Loucy (cell line): ENCODE data around the gene TBX1.

ENCODE experiments used
- H2AFZ ChIP-seq: fragments of 200-600 bp; sonication (generic); 2 replicates; pipeline ENCODE4 v1.6.0; 2016; ENCODE audit warnings: antibody characterized with exemption, mild to moderate bottlenecking, low read length, moderate library complexity
- H3F3A ChIP-seq: fragments of 200-600 bp; 2 replicates; pipeline ENCODE4 v1.6.0; 2016; ENCODE audit warnings: antibody characterized with exemption, low read depth, mild to moderate bottlenecking
- H3K27me3 ChIP-seq: fragments of 200-600 bp; sonication (generic); 2 replicates; pipeline ENCODE4 v1.6.1; 2014; ENCODE audit warnings: low read length, mild to moderate bottlenecking; ENCODE audit not compliant: insufficient read depth, poor library complexity, severe bottlenecking
- H3K36me3 ChIP-seq: fragments of 200-600 bp; sonication (generic); 2 replicates; pipeline ENCODE4 v1.6.1; 2016; ENCODE audit warnings: low read length; ENCODE audit not compliant: insufficient read depth
- H3K4me1 ChIP-seq: fragments of 200-600 bp; sonication (generic); 2 replicates; pipeline ENCODE4 v1.5.1; 2014; ENCODE audit warnings: low read length, mild to moderate bottlenecking; ENCODE audit not compliant: insufficient read depth, poor library complexity, severe bottlenecking
- H3K4me2 ChIP-seq: fragments of 200-600 bp; sonication (generic); 2 replicates; pipeline ENCODE4 v1.6.0; 2014; ENCODE audit warnings: antibody characterized with exemption, low read length, low read depth, mild to moderate bottlenecking; ENCODE audit not compliant: poor library complexity, severe bottlenecking
- H3K4me3 ChIP-seq: fragments of 200-600 bp; sonication (generic); 2 replicates; pipeline ENCODE4 v1.5.1; 2014; ENCODE audit warnings: low read length, mild to moderate bottlenecking, mixed read lengths; ENCODE audit not compliant: poor library complexity, severe bottlenecking
- H3K79me2 ChIP-seq: fragments of 200-600 bp; sonication (generic); 2 replicates; pipeline ENCODE4 v1.6.1; 2014; ENCODE audit warnings: low read length; ENCODE audit not compliant: insufficient read depth
- H3K9ac ChIP-seq: fragments of 200-600 bp; sonication (generic); 2 replicates; pipeline ENCODE4 v1.6.0; 2014; ENCODE audit warnings: mild to moderate bottlenecking, low read depth, low read length, moderate library complexity; ENCODE audit not compliant: poor library complexity, severe bottlenecking
- H3K9me2 ChIP-seq: fragments of 200-600 bp; sonication (generic); replicated peaks from 2 replicates; pipeline ENCODE4 v1.6.1; 2016; ENCODE audit warnings: low read depth, low read length, mixed read lengths
- H3K9me3 ChIP-seq: fragments of 200-600 bp; sonication (generic); 2 replicates; pipeline ENCODE4 v1.6.1; 2014; ENCODE audit warnings: mild to moderate bottlenecking, antibody characterized with exemption, low read length, low read depth; ENCODE audit not compliant: insufficient read depth
- H4K20me1 ChIP-seq: fragments of 200-600 bp; sonication (generic); 2 replicates; pipeline ENCODE4 v1.6.0; 2014; ENCODE audit warnings: antibody characterized with exemption, low read length, mild to moderate bottlenecking; ENCODE audit not compliant: insufficient read depth, poor library complexity, severe bottlenecking
- CTCF ChIP-seq: fragments of 200-600 bp; sonication (generic); conservative IDR thresholded peaks from 2 replicates; pipeline ENCODE4 v1.5.1; 2014; ENCODE audit warnings: mild to moderate bottlenecking, antibody characterized with exemption, low read length
- EZH2phosphoT487 ChIP-seq: fragments of 200-600 bp; IDR thresholded peaks from 2 replicates; pipeline ENCODE4 v1.6.1; 2018; ENCODE audit warnings: antibody characterized with exemption, mild to moderate bottlenecking, moderate library complexity, borderline replicate concordance

TBX1 gene

GRCh38 chr22:19760058-19760950 lies at the start of gene TBX1:
Gene TBX1 (plus strand): TSS chr22:19760778. CDS start chr22:19760844, 66 bp downstream.
- Histone ChIP-seq H3K4me2 (no peak within 1 kb of the TSS), H3K9ac (no peak within 1 kb of the TSS), H3K9me2 (no peaks in the 10 kb centered on the region), H3K79me2 (no peaks in the 10 kb centered on the region), H3K9me3 (no peaks in the 10 kb centered on the region), H3K36me3 (no peaks in the 10 kb centered on the region), H4K20me1 (no peaks in the 10 kb centered on the region), H3K4me1 (no peaks in the 10 kb centered on the region), H3K27me3 (no peaks in the 10 kb centered on the region), H3K4me3 (no peak within 1 kb of the TSS), H2AFZ (no peak within 1 kb of the TSS), H3F3A (no peaks in the 10 kb centered on the region)
- TF ChIP-seq EZH2phosphoT487 (no peak), CTCF (no peak)

- no peaks in the 10 kb centered on the region for H3F3A ChIP-seq
- no peaks in the 10 kb centered on the region for H3K9me2 ChIP-seq
- no peak for TF ChIP-seq EZH2phosphoT487
- no peak for TF ChIP-seq CTCF
- no peaks in the 10 kb centered on the region for H3K36me3 ChIP-seq
- no peak overlapping the region for H2AFZ ChIP-seq
- no peak overlapping the region for H3K9ac ChIP-seq
- peaks cover 5% of the 10 kb centered on the region for H3K4me1 ChIP-seq
- no peaks in the 10 kb centered on the region for H3K27me3 ChIP-seq
- no peak overlapping the region for H3K4me3 ChIP-seq
- no peaks in the 10 kb centered on the region for H3K9me3 ChIP-seq
- H3K4me2 ChIP-seq: no peak overlapping the region
- no peaks in the 10 kb centered on the region for H4K20me1 ChIP-seq
- H3K79me2 ChIP-seq: no peaks in the 10 kb centered on the region
These were observed 47.3 kb upstream of the TBX1 start for GRCh38 chr22:19713245-19713644.

- no peak overlapping the region for H3K4me2 ChIP-seq
- H3K9ac ChIP-seq: no peak overlapping the region
- H3K4me1 ChIP-seq: peaks cover 10% of the 10 kb centered on the region
- H3K4me3 ChIP-seq: no peak overlapping the region
- H3K9me2 ChIP-seq: no peaks in the 10 kb centered on the region
- no peaks in the 10 kb centered on the region for H3F3A ChIP-seq
- TF ChIP-seq EZH2phosphoT487 (no peak), CTCF (no peak)
- H3K79me2 ChIP-seq: no peaks in the 10 kb centered on the region
- no peak overlapping the region for H2AFZ ChIP-seq
- H3K9me3 ChIP-seq: no peaks in the 10 kb centered on the region
- H3K36me3 ChIP-seq: no peaks in the 10 kb centered on the region
- no peaks in the 10 kb centered on the region for H3K27me3 ChIP-seq
- no peaks in the 10 kb centered on the region for H4K20me1 ChIP-seq
These were observed 46.8 kb upstream of the TBX1 start for GRCh38 chr22:19713650-19714311.
